Glutamatergic neuron (in vitro differentiated cells): ENCODE data around the gene SOHLH2. TPM values are rescaled to one million over a fixed set of nuclear protein-coding genes. Genes with fewer than 3 reads are reported as not detected.

ENCODE experiments used
- DNase-seq: peaks from one replicate; pipeline ENCODE4 v3.0.0; 2022
- H3K27ac Mint-ChIP-seq: one replicate; pipeline ENCODE4 v1.8.0; 2020; ENCODE audit warnings: mild to moderate bottlenecking, mixed read lengths, inconsistent platforms; ENCODE audit not compliant: unreplicated experiment
- H3K27me3 Mint-ChIP-seq: one replicate; pipeline ENCODE4 v1.8.0; 2020; ENCODE audit warnings: mild to moderate bottlenecking, moderate library complexity, mixed read lengths, inconsistent platforms; ENCODE audit not compliant: unreplicated experiment
- H3K36me3 Mint-ChIP-seq: one replicate; pipeline ENCODE4 v1.8.0; 2020; ENCODE audit warnings: mild to moderate bottlenecking, mixed read lengths, inconsistent platforms; ENCODE audit not compliant: unreplicated experiment
- H3K4me1 Mint-ChIP-seq: one replicate; pipeline ENCODE4 v1.8.0; 2020; ENCODE audit warnings: mild to moderate bottlenecking, low read depth, mixed read lengths, inconsistent platforms; ENCODE audit not compliant: unreplicated experiment
- H3K4me3 Mint-ChIP-seq: one replicate; pipeline ENCODE4 v1.8.0; 2020; ENCODE audit warnings: mild to moderate bottlenecking, mixed read lengths, inconsistent platforms; ENCODE audit not compliant: unreplicated experiment
- H3K9me3 Mint-ChIP-seq: one replicate; pipeline ENCODE4 v1.8.0; 2020; ENCODE audit warnings: mild to moderate bottlenecking, moderate library complexity, mixed read lengths, inconsistent platforms; ENCODE audit not compliant: unreplicated experiment
- long read RNA-seq: library from polyadenylated mRNA; unstranded; transcript quantifications from one replicate; pipeline ENCODE4 v2.0.0, GENCODE V29; 2020; ENCODE audit not compliant: unreplicated experiment
- total RNA-seq: library from RNA; stranded (reverse); fragmentation: NEBNext Ultra II Directional; extraction: Animal tissue kit (Norgen Biotek cat#: 25700); gene quantifications from one replicate; pipeline ENCODE4 v1.2.1, GENCODE V29; 2021; ENCODE audit not compliant: unreplicated experiment
- TF ChIP-seq, protein P1 (sequence below): fragments of 200-600 bp; sonication (generic); IDR thresholded peaks from one replicate; pipeline ENCODE4 v1.5.0; 2021; ENCODE audit not compliant: partially characterized antibody, unreplicated experiment

Gene SOHLH2, protein sequence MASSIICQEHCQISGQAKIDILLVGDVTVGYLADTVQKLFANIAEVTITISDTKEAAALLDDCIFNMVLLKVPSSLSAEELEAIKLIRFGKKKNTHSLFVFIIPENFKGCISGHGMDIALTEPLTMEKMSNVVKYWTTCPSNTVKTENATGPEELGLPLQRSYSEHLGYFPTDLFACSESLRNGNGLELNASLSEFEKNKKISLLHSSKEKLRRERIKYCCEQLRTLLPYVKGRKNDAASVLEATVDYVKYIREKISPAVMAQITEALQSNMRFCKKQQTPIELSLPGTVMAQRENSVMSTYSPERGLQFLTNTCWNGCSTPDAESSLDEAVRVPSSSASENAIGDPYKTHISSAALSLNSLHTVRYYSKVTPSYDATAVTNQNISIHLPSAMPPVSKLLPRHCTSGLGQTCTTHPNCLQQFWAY
- total RNA-seq: 0.78 TPM
- long read RNA-seq: 0 reads

DNA sequence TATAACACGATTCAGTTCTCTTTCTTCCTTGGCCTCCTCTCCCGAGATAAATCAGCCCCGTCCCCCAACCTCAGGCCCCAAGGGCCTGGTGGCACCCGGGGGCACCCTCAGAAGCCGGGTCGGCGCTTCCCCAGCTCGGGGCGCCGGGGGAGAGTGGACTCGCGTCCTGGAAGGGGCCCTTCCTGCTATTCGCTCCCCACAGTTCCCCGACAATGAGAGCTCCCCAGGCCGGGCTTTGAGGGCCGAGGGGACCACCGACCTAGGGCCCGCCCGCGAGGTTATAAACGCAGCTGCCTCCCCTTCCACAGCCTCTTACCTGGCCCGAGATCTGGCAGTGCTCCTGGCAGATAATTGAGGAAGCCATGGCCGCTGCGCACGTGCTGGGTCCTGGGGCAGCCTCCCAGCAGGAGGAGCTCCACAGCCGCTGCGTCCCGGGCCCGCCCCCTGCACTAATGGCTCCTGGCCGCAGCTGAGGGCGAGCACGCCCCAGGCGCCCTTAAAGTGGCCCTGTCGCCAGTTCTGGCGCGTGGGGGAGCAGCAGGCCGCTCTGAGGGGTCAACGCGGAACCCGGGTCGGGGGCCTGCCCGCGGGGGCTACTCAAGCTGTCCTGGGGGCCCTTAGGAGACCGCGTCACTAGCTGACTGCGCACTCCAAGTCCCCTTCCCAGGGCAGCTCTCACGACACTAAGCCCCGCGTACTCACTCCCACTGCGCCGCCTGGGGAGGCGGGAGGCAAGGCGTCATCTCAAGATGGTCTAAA, at the start of gene SOHLH2:
Gene SOHLH2 (minus strand): TSS at position 394 of the 759 bp plus-strand sequence. CDS start 30 bp downstream, at position 364.
- Mint-ChIP-seq H3K4me1 (peaks cover 4% of the 10 kb centered on the region), H3K4me3 (no peak within 1 kb of the TSS), H3K36me3 (peaks cover 8% of the 10 kb centered on the region), H3K27ac (no peak within 1 kb of the TSS), H3K9me3 (peaks cover 1% of the 10 kb centered on the region), H3K27me3 (no peaks in the 10 kb centered on the region)
- no peak for DNase-seq
- TF ChIP-seq, protein P1, sequence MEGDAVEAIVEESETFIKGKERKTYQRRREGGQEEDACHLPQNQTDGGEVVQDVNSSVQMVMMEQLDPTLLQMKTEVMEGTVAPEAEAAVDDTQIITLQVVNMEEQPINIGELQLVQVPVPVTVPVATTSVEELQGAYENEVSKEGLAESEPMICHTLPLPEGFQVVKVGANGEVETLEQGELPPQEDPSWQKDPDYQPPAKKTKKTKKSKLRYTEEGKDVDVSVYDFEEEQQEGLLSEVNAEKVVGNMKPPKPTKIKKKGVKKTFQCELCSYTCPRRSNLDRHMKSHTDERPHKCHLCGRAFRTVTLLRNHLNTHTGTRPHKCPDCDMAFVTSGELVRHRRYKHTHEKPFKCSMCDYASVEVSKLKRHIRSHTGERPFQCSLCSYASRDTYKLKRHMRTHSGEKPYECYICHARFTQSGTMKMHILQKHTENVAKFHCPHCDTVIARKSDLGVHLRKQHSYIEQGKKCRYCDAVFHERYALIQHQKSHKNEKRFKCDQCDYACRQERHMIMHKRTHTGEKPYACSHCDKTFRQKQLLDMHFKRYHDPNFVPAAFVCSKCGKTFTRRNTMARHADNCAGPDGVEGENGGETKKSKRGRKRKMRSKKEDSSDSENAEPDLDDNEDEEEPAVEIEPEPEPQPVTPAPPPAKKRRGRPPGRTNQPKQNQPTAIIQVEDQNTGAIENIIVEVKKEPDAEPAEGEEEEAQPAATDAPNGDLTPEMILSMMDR: no peak

DNA sequence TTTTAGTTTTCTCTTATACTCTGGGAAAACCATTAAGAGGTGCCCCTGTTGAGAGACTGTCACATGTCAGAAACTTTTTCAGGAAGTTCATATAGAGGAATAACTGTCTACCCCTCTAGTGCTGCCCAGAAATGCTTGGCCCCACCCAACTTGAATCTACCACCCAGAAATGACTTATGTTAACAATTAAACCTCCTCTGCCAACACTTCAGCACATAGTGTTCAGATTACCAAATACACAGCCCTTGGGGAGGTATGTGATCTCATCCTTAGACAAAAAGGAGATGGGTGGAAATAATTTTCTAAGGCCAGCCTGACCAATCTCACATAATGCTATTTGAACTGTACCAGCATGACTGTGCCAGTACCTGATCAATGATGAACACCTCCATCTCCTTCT, 47.6 kb upstream of the SOHLH2 start:
- TF ChIP-seq, protein P1: no peak
- no peaks in the 10 kb centered on the region for H3K4me1 Mint-ChIP-seq
- H3K27me3 Mint-ChIP-seq: no peaks in the 10 kb centered on the region
- no peak overlapping the region for H3K27ac Mint-ChIP-seq
- H3K36me3 Mint-ChIP-seq: no peaks in the 10 kb centered on the region
- no peak overlapping the region for H3K4me3 Mint-ChIP-seq
- DNase-seq: no peak
- H3K9me3 Mint-ChIP-seq: no peaks in the 10 kb centered on the region

DNA sequence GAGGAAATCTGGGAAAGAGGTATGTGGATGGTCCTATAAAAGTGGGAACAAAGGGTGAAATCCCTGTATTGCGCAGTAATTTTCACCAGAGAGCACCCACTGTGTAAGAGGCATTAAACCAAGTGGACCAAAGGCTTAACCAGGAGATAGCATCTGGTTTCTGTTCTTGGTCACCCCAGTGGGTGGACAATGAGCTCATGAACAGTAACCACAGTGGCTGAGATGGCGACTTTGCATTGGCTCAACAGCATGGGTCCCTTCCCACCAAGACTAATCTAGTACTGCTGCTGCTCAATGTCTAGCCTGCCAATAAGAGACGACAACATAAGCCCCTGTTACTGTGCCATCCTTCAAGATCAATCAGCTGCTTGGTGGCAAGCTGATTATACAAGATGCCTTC, 46.7 kb upstream of the SOHLH2 start:
- Mint-ChIP-seq H3K4me3 (no peak overlapping the region), H3K36me3 (peaks cover 1% of the 10 kb centered on the region), H3K4me1 (no peaks in the 10 kb centered on the region), H3K27ac (no peak overlapping the region), H3K9me3 (no peaks in the 10 kb centered on the region), H3K27me3 (no peaks in the 10 kb centered on the region)
- TF ChIP-seq, protein P1: no peak
- no peak for DNase-seq

DNA sequence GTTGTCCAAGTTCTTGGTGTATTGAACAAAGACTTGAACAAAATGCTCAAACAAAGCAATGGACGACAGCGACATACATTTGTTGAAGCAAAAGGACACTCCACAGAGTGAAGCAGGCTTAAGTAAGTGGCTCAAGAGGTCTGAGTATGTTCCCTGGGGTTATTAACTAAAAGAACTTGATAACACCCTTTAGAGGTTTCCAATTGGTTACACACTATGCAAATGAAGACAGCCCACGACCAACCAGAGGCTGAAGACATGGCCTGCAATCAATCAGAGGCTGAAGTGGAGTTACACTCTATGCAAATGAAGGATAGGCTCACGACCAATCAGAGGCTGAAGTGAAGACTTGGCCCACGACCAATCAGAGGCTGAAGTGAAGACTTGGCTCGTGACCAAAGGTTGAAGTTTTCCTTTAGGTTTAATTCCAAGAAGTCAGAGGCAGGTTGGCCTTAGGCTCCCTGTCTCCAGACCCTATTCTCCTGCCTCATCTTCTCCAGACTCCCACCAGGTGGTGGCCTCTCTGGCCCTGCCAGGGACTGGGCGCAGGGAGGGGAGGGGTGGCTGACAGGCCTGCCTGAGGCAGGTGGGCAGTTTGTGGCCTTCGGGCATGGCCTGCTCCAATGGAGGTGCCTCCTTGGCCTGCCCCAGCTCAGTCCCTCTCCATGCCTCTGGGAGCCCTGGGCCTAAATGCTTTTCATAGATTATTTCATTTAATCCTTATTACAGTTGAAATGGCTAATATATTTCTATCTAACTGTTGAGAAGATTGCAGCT, 45.2 kb upstream of the SOHLH2 start:
- Mint-ChIP-seq H3K36me3 (peaks cover 4% of the 10 kb centered on the region), H3K4me1 (no peaks in the 10 kb centered on the region), H3K27me3 (no peaks in the 10 kb centered on the region), H3K27ac (no peak overlapping the region), H3K9me3 (no peaks in the 10 kb centered on the region), H3K4me3 (no peak overlapping the region)
- DNase-seq: no peak
- TF ChIP-seq, protein P1: no peak
